Skeletal muscle tissue (tissue), 4 donors: ENCODE results near the gene ARVCF. TPM values are rescaled to one million over a fixed set of nuclear protein-coding genes. Genes with fewer than 3 reads are reported as not detected.

ENCODE experiments used
- H3K27ac ChIP-seq: one replicate; pipeline ENCODE4 v1.7.0; 2013; ENCODE audit warnings: mild to moderate bottlenecking, low read depth, low read length, inconsistent platforms
- H3K27me3 ChIP-seq, 3 donors: one replicate each; pipeline ENCODE4 v1.7.0; 2013; ENCODE audit warnings: low read length in 3 of 3; ENCODE audit not compliant: control insufficient read depth in 3 of 3, insufficient read depth in 3 of 3
- H3K36me3 ChIP-seq, 3 donors: one replicate each; pipeline ENCODE4 v1.7.0; 2013; ENCODE audit warnings: low read length in 3 of 3; ENCODE audit not compliant: control insufficient read depth in 3 of 3, insufficient read depth in 3 of 3
- H3K4me1 ChIP-seq, 3 donors: one replicate each; pipeline ENCODE4 v1.7.0; 2013; ENCODE audit warnings: low read length in 3 of 3, mild to moderate bottlenecking in 3 of 3; ENCODE audit not compliant: control insufficient read depth in 3 of 3, insufficient read depth in 3 of 3
- H3K4me3 ChIP-seq, 3 donors: one replicate each; pipeline ENCODE4 v1.7.0; 2013; ENCODE audit warnings: low read length in 3 of 3
- H3K9ac ChIP-seq, 3 donors: one replicate each; pipeline ENCODE4 v1.7.0; 2013; ENCODE audit warnings: low read length in 3 of 3, mild to moderate bottlenecking in 3 of 3, moderate library complexity in 2 of 3, low read depth in 1 of 3
- H3K9me3 ChIP-seq, 3 donors: one replicate each; pipeline ENCODE4 v1.7.0; 2013; ENCODE audit warnings: low read length in 3 of 3; ENCODE audit not compliant: control insufficient read depth in 3 of 3
- total RNA-seq: library from RNA; depleted of rRNA; stranded (reverse); fragments of >200 nt; gene quantifications from one replicate; pipeline ENCODE4 v1.2.3, GENCODE V29; 2014
- donor health status: Osteomylitis.

The ARVCF gene
- total RNA-seq, 1 donor from 2014 or later: 49.6 TPM

- Histone ChIP-seq H3K27ac (no peak overlapping the region), H3K27me3 (no peaks in the 10 kb centered on the region), H3K36me3 (peaks cover 17 to 53% (median 37%) of the 10 kb centered on the region in 3 donors), H3K4me3 (no peak overlapping the region), H3K9me3 (no peaks in the 10 kb centered on the region), H3K9ac (no peak overlapping the region), H3K4me1 (peaks cover 11 to 24% (median 24%) of the 10 kb centered on the region in 3 donors)
Observed at GRCh38 chr22:20061481-20061861, 44.8 kb upstream of the ARVCF start.

DNA sequence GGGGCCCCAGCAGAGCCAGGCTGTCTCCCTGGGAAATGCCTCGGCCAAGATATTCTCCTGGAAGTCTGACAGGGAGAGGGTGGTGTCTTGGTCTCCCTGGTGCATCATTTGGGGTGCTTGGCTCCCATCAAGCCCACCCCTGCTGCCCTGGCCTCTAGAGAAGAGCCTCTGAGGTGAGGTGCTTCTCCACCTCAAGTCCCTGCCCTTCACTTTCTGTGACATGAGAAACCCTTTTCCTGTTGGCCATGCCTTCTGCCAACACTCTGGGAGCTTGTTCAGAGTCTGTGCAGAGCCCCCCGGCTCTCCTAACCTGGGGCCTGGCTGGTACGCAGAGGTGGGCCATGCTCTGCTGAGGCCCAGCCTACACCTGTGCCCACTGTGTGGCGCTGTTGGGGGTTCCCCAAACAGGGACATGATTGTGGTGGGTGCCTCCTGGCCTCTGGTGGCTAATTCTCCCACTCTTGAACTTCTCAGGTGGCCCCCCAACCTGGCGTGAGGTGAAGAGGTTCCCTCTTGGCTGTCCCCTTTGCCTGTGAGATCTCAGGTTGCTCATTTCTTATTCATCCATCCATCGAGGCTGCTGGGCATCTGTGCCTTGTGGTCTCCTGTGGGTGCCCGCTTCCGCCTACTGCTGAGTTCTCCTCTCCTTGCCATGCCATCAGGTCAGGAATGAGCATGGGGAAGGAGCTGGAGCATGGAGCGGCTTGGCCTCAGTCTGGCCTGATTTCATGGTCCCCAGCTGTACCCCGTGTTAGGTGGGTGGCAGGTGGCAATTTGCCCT lies 44.3 kb upstream of the ARVCF start:
- Histone ChIP-seq H3K9ac (no peak overlapping the region), H3K9me3 (no peaks in the 10 kb centered on the region), H3K36me3 (peaks cover 23 to 59% (median 41%) of the 10 kb centered on the region in 3 donors), H3K4me3 (no peak overlapping the region), H3K27ac (no peak overlapping the region), H3K4me1 (peaks cover 11 to 24% (median 24%) of the 10 kb centered on the region in 3 donors), H3K27me3 (no peaks in the 10 kb centered on the region)

DNA sequence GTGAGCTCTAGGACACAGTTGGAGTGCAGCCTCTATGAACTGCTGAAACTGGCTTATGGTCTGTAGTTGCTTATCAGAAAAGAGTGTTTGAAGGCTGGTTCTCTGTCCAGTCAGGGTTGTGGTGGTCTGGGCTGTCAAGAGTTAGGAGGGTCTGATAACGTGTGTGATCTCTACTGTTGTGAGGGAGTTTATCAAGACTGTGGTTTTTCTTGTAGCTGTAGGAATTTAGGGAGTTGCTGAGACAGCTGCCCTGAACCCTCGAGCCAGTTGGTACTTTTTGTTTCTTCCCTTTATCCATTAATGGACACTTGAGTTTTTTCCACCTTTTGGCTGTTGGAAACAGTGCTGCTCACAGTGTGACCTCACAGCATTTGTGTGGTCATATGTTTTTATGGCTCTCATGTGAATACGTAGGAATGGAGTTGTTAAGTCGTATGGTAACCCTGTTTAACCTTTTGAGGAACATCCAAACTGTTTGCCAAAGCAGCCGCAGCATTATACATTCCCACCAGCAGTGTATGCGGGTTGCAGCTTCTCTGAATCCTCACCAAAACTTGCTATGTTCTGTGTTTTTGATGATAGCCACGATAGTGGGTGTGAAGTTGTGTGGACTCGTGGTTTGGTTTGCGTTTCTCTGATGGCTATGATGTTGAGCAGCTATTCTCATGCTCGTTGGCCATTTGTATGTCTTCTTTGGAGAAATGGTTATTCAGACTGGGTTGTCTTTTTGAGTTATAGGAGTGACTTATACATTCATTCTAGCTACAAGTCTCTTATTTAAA lies 42.6 kb upstream of the ARVCF start:
- Histone ChIP-seq H3K9ac (no peak overlapping the region), H3K4me1 (peaks cover 10 to 17% (median 16%) of the 10 kb centered on the region in 3 donors), H3K27me3 (no peaks in the 10 kb centered on the region), H3K4me3 (no peak overlapping the region), H3K27ac (no peak overlapping the region), H3K9me3 (no peaks in the 10 kb centered on the region), H3K36me3 (peaks cover 30 to 64% (median 41%) of the 10 kb centered on the region in 3 donors)

DNA sequence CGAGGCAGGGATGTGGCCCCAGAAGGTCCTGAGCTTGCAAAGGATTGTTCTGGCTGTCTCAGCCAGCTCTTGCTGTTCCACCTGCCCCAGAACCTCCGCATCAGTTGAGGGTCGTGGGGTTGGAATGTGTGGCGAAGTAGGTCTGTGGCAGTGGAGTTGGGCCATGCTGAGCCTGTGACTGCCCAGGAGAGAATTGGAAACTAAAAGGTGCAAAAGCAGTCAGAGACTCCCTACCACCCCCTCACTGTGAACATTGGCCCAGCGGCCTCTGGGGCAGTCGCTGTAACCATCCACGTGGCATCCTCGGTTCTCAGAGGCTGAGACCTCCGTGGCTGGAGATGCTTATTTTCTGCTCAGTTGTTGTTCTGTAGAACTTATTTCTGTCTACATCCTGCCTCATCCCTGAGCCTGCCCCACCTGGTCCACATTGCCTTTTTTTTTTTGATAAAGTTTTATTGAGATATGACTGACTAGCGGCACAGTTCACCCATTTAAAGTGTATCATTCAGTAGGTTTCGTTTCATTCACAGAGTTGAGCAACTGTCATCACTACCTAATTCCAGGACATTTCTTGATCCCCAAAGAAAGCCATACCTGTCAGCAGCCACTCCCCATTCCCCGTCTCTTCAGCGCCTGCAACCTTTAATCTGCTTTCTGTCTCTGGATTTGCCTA lies 41.1 kb upstream of the ARVCF start:
- Histone ChIP-seq H3K36me3 (peaks cover 42 to 67% (median 55%) of the 10 kb centered on the region in 3 donors), H3K9me3 (no peaks in the 10 kb centered on the region), H3K4me1 (peaks cover 0 to 5% (median 4%) of the 10 kb centered on the region in 3 donors), H3K27ac (no peak overlapping the region), H3K27me3 (no peaks in the 10 kb centered on the region), H3K9ac (no peak overlapping the region), H3K4me3 (no peak overlapping the region)

DNA sequence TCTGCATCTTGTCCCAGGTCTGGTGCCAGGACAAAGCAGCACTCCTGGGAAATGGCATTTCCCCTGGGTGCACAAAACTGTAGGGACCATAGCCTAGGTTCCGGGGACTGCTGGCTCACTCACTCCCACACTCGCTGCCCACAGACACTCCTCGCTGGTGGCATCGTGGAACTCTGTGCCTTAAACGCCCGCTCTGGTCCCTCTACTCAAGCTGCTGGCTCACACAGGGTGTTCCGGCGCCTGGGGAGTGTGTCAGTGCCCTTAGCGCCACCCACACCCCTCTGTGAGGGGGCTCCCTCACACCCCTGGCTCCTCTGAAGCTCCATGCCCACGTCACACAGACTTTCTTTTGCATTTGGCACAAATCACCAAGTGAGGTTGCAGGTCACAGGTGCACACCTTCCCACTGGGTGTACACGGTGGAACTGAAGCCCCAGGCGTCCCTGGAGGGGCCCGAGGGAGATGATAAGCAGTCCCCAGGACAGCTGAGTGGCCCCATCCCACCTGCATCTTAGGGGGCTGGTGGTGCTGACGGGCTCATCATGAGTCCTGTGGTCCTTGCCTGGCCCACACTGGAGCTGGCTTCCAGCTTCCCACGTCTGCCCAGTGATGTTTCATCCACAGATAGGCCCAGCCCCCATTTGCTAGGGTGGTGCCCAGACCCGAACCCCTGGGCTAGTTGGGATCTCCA lies 40.2 kb upstream of the ARVCF start:
- H3K4me3 ChIP-seq: no peak overlapping the region
- no peaks in the 10 kb centered on the region for H3K9me3 ChIP-seq
- H3K27ac ChIP-seq: no peak overlapping the region
- no peak overlapping the region for H3K9ac ChIP-seq
- peaks cover 0 to 4% (median 3%) of the 10 kb centered on the region in 3 donors for H3K4me1 ChIP-seq
- H3K36me3 ChIP-seq: peaks cover 45 to 66% (median 60%) of the 10 kb centered on the region in 3 donors
- no peaks in the 10 kb centered on the region for H3K27me3 ChIP-seq

- H3K36me3 ChIP-seq: peaks cover 41 to 61% (median 57%) of the 10 kb centered on the region in 3 donors
Observed at GRCh38 chr22:20056161-20056560, 39.5 kb upstream of the ARVCF start.

DNA sequence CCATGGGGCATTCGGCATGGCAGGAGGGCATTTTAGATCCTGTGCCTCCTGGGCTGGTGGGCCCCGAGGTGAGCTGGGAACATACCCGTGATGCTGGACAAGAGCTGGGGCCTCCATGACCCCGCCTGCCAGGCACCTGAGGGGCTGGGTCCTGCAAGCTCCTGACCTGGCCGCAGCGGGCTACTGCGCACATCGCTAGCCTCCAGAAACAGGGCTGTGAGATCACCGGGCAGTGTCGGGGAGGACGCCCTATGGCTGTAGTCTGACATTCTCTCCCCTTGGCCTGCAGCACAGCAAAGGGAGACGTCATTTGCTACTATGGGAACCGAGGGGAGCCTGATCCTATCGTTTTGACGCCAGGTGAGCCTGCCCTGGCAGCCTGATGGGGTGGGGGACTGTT lies 39.0 kb upstream of the ARVCF start:
- H3K4me3 ChIP-seq: no peak overlapping the region
- H3K27ac ChIP-seq: no peak overlapping the region
- no peaks in the 10 kb centered on the region for H3K9me3 ChIP-seq
- H3K27me3 ChIP-seq: no peaks in the 10 kb centered on the region
- no peaks in the 10 kb centered on the region for H3K4me1 ChIP-seq
- no peak overlapping the region for H3K9ac ChIP-seq
- H3K36me3 ChIP-seq: peaks cover 41 to 56% (median 52%) of the 10 kb centered on the region in 3 donors

More at GRCh38 chr22:20056161-20056560, 39.5 kb upstream of the ARVCF start:
- H3K4me1 ChIP-seq: peaks cover 0 to 2% (median under 1%) of the 10 kb centered on the region in 3 donors
- H3K27me3 ChIP-seq: no peaks in the 10 kb centered on the region
- no peak overlapping the region for H3K27ac ChIP-seq
- H3K9me3 ChIP-seq: no peaks in the 10 kb centered on the region
- no peak overlapping the region for H3K9ac ChIP-seq
- H3K4me3 ChIP-seq: no peak overlapping the region

DNA sequence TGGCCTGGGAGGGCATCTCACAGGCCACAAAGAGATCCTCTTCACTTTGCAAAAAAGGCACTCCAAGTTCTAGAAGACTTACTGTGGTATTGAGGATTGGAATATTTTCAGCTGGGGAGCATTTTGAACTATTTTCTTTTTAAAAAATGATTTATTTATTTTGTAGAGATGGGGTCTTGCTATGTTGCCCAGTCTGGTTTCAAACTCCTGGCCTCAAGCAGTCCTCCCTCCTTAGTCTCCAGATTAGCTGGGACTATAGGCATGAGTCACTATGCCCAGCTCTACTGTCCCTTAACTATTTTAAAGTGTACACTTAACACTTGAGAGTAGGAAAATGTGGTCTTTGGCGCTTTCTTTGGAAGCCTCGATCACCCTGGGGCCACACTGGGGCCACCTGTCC lies 38.5 kb upstream of the ARVCF start:
- Histone ChIP-seq H3K27me3 (no peaks in the 10 kb centered on the region), H3K9me3 (no peaks in the 10 kb centered on the region), H3K36me3 (peaks cover 41 to 55% (median 52%) of the 10 kb centered on the region in 3 donors)

DNA sequence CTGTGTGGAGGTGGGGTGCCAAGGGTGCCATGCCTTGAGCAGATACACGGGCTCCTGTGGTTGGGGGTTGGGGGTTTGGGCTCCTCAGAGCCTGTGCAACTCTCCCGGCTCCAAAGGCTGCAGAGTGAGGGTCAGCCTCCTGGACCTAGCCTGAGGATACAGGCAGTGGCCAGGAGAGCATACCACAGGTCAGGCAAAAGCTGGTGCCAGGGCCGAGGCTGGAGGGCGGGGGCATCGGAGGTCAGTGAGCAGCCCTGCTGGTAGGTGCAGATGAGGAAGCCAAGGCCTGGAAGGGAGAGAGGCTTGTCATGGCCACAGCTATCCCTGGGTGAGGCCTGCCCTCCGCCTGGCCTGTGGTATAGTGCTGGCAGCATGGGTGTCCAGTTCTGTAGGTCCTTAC lies 37.9 kb upstream of the ARVCF start:
- no peak overlapping the region for H3K9ac ChIP-seq
- H3K36me3 ChIP-seq: peaks cover 41 to 55% (median 52%) of the 10 kb centered on the region in 3 donors
- H3K27me3 ChIP-seq: no peaks in the 10 kb centered on the region
- no peaks in the 10 kb centered on the region for H3K4me1 ChIP-seq
- no peak overlapping the region for H3K4me3 ChIP-seq
- no peaks in the 10 kb centered on the region for H3K9me3 ChIP-seq
- H3K27ac ChIP-seq: no peak overlapping the region

More for the DNA sequence above, 38.5 kb upstream of the ARVCF start:
- H3K27ac ChIP-seq: no peak overlapping the region
- H3K9ac ChIP-seq: no peak overlapping the region
- no peaks in the 10 kb centered on the region for H3K4me1 ChIP-seq
- H3K4me3 ChIP-seq: no peak overlapping the region
